OCI-LY1 (cell line): Measurements from ENCODE around the gene EML5.

Experiments used
- EZH2 ChIP-seq: fragments of 200-600 bp; sonication (generic), shearing (Covaris generic); IDR thresholded peaks from 2 replicates; pipeline ENCODE4 v1.8.0; 2017; ENCODE audit warnings: borderline replicate concordance, mixed run types, mild to moderate bottlenecking, antibody characterized with exemption, low read length, moderate library complexity, mixed read lengths
- TF ChIP-seq, protein P1 (sequence below): fragments of 200-600 bp; sonication (generic), shearing (Covaris generic); IDR thresholded peaks from 2 replicates; pipeline ENCODE4 v1.5.1; 2017; ENCODE audit warnings: mild to moderate bottlenecking, antibody characterized with exemption, low read length, moderate library complexity, mixed read lengths

DNA sequence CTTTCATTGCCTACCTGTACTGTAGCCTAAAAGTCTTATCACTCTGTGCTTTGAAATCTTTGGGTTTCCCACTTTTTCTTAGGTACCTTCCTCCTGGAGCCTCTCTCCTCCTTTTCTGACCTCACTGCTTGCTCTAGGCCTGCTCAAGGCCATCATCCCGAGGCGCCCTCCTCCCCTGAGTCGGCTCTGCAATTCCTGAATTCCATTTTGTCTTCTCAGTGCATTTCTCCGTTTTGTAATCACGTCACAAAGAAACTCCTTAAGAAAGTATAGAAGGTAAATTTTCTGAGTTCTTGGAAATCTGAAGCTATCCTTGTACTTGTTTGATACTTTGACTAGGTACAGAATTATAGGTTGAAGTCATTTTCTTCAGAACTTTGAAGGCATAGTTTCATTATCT, 204.7 kb downstream of the EML5 start:
- TF ChIP-seq, protein P1, sequence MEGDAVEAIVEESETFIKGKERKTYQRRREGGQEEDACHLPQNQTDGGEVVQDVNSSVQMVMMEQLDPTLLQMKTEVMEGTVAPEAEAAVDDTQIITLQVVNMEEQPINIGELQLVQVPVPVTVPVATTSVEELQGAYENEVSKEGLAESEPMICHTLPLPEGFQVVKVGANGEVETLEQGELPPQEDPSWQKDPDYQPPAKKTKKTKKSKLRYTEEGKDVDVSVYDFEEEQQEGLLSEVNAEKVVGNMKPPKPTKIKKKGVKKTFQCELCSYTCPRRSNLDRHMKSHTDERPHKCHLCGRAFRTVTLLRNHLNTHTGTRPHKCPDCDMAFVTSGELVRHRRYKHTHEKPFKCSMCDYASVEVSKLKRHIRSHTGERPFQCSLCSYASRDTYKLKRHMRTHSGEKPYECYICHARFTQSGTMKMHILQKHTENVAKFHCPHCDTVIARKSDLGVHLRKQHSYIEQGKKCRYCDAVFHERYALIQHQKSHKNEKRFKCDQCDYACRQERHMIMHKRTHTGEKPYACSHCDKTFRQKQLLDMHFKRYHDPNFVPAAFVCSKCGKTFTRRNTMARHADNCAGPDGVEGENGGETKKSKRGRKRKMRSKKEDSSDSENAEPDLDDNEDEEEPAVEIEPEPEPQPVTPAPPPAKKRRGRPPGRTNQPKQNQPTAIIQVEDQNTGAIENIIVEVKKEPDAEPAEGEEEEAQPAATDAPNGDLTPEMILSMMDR, result no peak
- TF ChIP-seq EZH2, result no peak
